Dermis blood vessel endothelial cell (primary cell): Measurements from ENCODE around the gene PTPRN2. TPM values are rescaled to one million over a fixed set of nuclear protein-coding genes. Genes with fewer than 3 reads are reported as not detected.
"Not testable (repeated sequence)": the region's sequence is repeated elsewhere in the genome, so short reads cannot be mapped to it uniquely, and the experiment has no call there.

Experiments used
- DNase-seq: peaks from one replicate; pipeline ENCODE4 v3.0.0; 2010
- total RNA-seq: library from RNA; depleted of rRNA; stranded (reverse); fragments of >200 nt; gene quantifications from 2 replicates; pipeline ENCODE4 v1.2.3, GENCODE V29; 2014

PTPRN2 gene
- total RNA-seq = 2.1 and 2.2 TPM in 2 replicates

GRCh38 chr7:158587162-158588084 is at the start of gene PTPRN2:
PTPRN2 (minus strand) TSS chr7:158587823.
- peak; percentile 76 for DNase-seq

- no peak for DNase-seq
Observed at GRCh38 chr7:158633055-158633956, 45.7 kb upstream of the PTPRN2 start.

GRCh38 chr7:158631574-158632195 is 44.1 kb upstream of the PTPRN2 start:
- peak; percentile 20 for DNase-seq

- not testable (repeated sequence) for DNase-seq
Observed at GRCh38 chr7:158626289-158626688, 38.7 kb upstream of the PTPRN2 start.

GRCh38 chr7:158623241-158623640 is 35.6 kb upstream of the PTPRN2 start:
- peak; percentile 67 for DNase-seq

- DNase-seq = no peak
Observed at GRCh38 chr7:158620839-158621441, 33.3 kb upstream of the PTPRN2 start.

- DNase-seq = no peak
Observed at GRCh38 chr7:158620418-158620817, 32.8 kb upstream of the PTPRN2 start.

- no peak for DNase-seq
Observed at GRCh38 chr7:158618745-158619140, 31.1 kb upstream of the PTPRN2 start.

- DNase-seq = no peak
Observed at GRCh38 chr7:158617737-158618128, 30.1 kb upstream of the PTPRN2 start.

- no peak for DNase-seq
Observed at GRCh38 chr7:158616050-158616449, 28.4 kb upstream of the PTPRN2 start.

- no peak for DNase-seq
Observed at GRCh38 chr7:158614700-158615099, 27.1 kb upstream of the PTPRN2 start.

- no peak for DNase-seq
Observed at GRCh38 chr7:158613481-158613880, 25.9 kb upstream of the PTPRN2 start.

- DNase-seq = no peak
Observed at GRCh38 chr7:158612546-158612945, 24.9 kb upstream of the PTPRN2 start.

GRCh38 chr7:158611541-158611940 is 23.9 kb upstream of the PTPRN2 start:
- no peak for DNase-seq

- DNase-seq = no peak
Observed at GRCh38 chr7:158609313-158609974, 21.8 kb upstream of the PTPRN2 start.

GRCh38 chr7:158607563-158607962 is 19.9 kb upstream of the PTPRN2 start:
- no peak for DNase-seq

- no peak for DNase-seq
Observed at GRCh38 chr7:158606671-158607424, 19.2 kb upstream of the PTPRN2 start.

GRCh38 chr7:158606129-158606528 is 18.5 kb upstream of the PTPRN2 start:
- no peak for DNase-seq

- DNase-seq = no peak
Observed at GRCh38 chr7:158603773-158604755, 16.4 kb upstream of the PTPRN2 start.
